ENCODE data around the gene GSS.

The GSS gene

GRCh38 chr20:34955231-34956040 lies at the start of gene GSS, which contains the start of gene MYH7B:
Gene GSS (minus strand): TSS chr20:34955806. CDS start chr20:34951852, 3,954 bp downstream.
Gene MYH7B (plus strand): TSS chr20:34955868. CDS start chr20:34978006, 22,138 bp downstream.
- DNase-seq (ENCODE audit: low read depth in 1 of 2, low spot score in 1 of 2) = peak; percentile 93 to 99

GRCh38 chr20:35004749-35005462 lies 49.3 kb upstream of the GSS start:
- no peak for DNase-seq (ENCODE audit: low read depth in 1 of 2, low spot score in 1 of 2)

- DNase-seq (ENCODE audit: low read depth in 1 of 2, low spot score in 1 of 2) = no peak
Observed at GRCh38 chr20:35004051-35004725, 48.6 kb upstream of the GSS start.

- DNase-seq (ENCODE audit: low read depth in 1 of 2, low spot score in 1 of 2) = no peak
Observed at GRCh38 chr20:35003211-35004031, 47.8 kb upstream of the GSS start.

GRCh38 chr20:35002426-35003210 lies 47.0 kb upstream of the GSS start:
- DNase-seq (ENCODE audit: low read depth in 1 of 2, low spot score in 1 of 2) = no peak

GRCh38 chr20:35001596-35002362 lies 46.2 kb upstream of the GSS start:
- DNase-seq (ENCODE audit: low read depth in 1 of 2, low spot score in 1 of 2) = no peak

- no peak for DNase-seq (ENCODE audit: low read depth in 1 of 2, low spot score in 1 of 2)
Observed at GRCh38 chr20:35000922-35001595, 45.5 kb upstream of the GSS start.

- no peak for DNase-seq (ENCODE audit: low read depth in 1 of 2, low spot score in 1 of 2)
Observed at GRCh38 chr20:35000311-35000921, 44.8 kb upstream of the GSS start.

GRCh38 chr20:34999782-35000181 lies 44.2 kb upstream of the GSS start:
- DNase-seq (ENCODE audit: low read depth in 1 of 2, low spot score in 1 of 2) = no peak

- DNase-seq (ENCODE audit: low read depth in 1 of 2, low spot score in 1 of 2) = no peak
Observed at GRCh38 chr20:34999021-34999451, 43.4 kb upstream of the GSS start.

GRCh38 chr20:34998331-34998950 lies 42.8 kb upstream of the GSS start:
- no peak for DNase-seq (ENCODE audit: low read depth in 1 of 2, low spot score in 1 of 2)

- no peak for DNase-seq (ENCODE audit: low read depth in 1 of 2, low spot score in 1 of 2)
Observed at GRCh38 chr20:34997774-34998173, 42.2 kb upstream of the GSS start.

- DNase-seq (ENCODE audit: low read depth in 1 of 2, low spot score in 1 of 2) = no peak
Observed at GRCh38 chr20:34997131-34997561, 41.5 kb upstream of the GSS start.

GRCh38 chr20:34996243-34997028 lies 40.8 kb upstream of the GSS start:
- DNase-seq (ENCODE audit: low read depth in 1 of 2, low spot score in 1 of 2) = no peak

GRCh38 chr20:34995696-34996095 lies 40.1 kb upstream of the GSS start:
- no peak for DNase-seq (ENCODE audit: low read depth in 1 of 2, low spot score in 1 of 2)

- DNase-seq (ENCODE audit: low read depth in 1 of 2, low spot score in 1 of 2) = no peak
Observed at GRCh38 chr20:34995192-34995591, 39.6 kb upstream of the GSS start.

- no peak for DNase-seq (ENCODE audit: low read depth in 1 of 2, low spot score in 1 of 2)
Observed at GRCh38 chr20:34994509-34995131, 39.0 kb upstream of the GSS start.

All from stimulated activated CD4-positive, alpha-beta T cell treated with anti-CD3 and anti-CD28 coated beads, Interleukin-15, amount 100 ng/mL, for 1 hour (primary cell).